ENCODE data around the gene SFXN5. TPM values are rescaled to one million over a fixed set of nuclear protein-coding genes. Genes with fewer than 3 reads are reported as not detected.
"Not testable (repeated sequence)": the region's sequence is repeated elsewhere in the genome, so short reads cannot be mapped to it uniquely, and the experiment has no call there.

The SFXN5 gene, protein sequence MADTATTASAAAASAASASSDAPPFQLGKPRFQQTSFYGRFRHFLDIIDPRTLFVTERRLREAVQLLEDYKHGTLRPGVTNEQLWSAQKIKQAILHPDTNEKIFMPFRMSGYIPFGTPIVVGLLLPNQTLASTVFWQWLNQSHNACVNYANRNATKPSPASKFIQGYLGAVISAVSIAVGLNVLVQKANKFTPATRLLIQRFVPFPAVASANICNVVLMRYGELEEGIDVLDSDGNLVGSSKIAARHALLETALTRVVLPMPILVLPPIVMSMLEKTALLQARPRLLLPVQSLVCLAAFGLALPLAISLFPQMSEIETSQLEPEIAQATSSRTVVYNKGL
- total RNA-seq: 10.1 and 16.7 TPM in 2 replicates

- peak; percentile 89 to 98 for DNase-seq (ENCODE audit: low read depth in 2 of 2)
These were observed at the start of gene SFXN5 for GRCh38 chr2:73071360-73072128. Gene SFXN5 (minus strand): TSS chr2:73071712. CDS start chr2:73071705, 7 bp downstream.

DNA sequence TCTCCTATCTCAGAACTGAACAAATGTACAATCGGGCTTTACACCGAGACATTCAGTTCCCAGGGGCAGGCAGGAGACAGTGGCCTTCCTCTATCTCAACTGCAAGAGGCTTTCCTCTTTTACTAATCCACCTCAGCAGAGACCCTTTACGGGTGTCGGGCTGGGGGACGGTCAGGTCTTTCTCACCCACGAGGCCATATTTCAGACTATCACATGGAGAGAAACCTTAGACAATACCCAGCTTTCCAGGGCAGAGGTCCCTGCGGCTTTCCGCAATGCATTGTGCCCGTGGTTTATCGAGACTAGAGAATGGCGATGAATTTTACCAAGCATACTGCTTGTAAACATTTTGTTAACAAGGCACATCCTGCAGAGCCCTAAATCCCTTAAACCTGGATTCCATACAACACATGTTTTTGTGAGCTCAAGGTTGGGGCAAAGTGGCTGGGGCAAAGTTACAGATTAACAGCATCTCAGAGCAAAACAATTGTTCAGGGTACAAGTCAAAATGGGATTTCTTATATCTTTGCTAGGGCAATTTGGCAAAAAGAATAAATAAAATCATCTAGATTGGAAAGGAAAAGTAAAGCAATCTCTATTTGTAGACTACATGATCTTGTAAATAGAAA is 48.2 kb upstream of the SFXN5 start:
- DNase-seq (ENCODE audit: low read depth in 2 of 2): not testable (repeated sequence)

GRCh38 chr2:73117441-73117840 is 45.9 kb upstream of the SFXN5 start:
- no peak for DNase-seq (ENCODE audit: low read depth in 2 of 2)

DNA sequence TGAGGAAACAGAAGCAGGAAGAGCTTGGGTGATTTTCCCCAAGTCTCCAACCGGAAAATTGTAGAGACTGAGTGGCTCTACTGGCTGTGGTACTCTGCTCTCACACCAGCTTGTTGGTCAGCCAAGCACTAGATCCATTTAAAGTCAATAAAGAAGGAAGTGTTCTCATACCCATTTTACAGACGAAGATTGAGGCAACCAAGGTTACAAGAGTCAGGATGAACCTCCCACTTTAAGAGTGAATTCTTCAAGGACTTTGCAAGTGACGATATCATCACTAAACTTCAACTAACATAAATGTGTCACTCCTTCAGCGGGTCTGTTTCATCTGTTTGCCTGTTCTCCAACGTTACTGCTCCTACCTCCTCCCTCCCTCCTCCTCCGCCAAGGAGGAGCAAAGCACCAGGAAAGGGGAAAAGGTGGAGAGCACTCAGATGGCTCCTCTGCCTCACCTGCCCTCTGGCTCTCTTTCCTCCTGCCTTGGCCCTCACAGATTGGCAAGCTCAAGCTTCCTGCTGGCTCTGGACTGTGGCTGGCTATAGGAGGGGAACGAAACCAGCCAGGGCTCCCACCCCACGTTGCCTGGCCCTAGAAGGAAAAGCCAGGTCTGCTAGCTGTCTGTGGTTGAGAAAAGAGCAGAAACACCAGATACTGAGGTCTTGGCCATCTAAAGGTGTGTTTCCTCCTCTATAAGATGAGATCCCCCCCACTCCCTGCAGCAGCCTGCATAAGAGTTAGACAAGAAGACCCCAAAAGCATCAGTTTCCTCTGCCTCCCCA is 44.9 kb upstream of the SFXN5 start:
- no peak for DNase-seq (ENCODE audit: low read depth in 2 of 2)

GRCh38 chr2:73114273-73114867 is 42.9 kb upstream of the SFXN5 start:
- no peak for DNase-seq (ENCODE audit: low read depth in 2 of 2)

- peak in 1 of 2 donors; percentile 87 for DNase-seq (ENCODE audit: low read depth in 2 of 2)
These were observed 41.7 kb upstream of the SFXN5 start, which contains the start of gene RAB11FIP5 for GRCh38 chr2:73112913-73113854. Gene RAB11FIP5 (minus strand): TSS chr2:73112948. CDS start chr2:73112777, 171 bp downstream.

- peak in 1 of 2 donors; percentile 70 for DNase-seq (ENCODE audit: low read depth in 2 of 2)
These were observed 40.8 kb upstream of the SFXN5 start for GRCh38 chr2:73112026-73112912.

DNA sequence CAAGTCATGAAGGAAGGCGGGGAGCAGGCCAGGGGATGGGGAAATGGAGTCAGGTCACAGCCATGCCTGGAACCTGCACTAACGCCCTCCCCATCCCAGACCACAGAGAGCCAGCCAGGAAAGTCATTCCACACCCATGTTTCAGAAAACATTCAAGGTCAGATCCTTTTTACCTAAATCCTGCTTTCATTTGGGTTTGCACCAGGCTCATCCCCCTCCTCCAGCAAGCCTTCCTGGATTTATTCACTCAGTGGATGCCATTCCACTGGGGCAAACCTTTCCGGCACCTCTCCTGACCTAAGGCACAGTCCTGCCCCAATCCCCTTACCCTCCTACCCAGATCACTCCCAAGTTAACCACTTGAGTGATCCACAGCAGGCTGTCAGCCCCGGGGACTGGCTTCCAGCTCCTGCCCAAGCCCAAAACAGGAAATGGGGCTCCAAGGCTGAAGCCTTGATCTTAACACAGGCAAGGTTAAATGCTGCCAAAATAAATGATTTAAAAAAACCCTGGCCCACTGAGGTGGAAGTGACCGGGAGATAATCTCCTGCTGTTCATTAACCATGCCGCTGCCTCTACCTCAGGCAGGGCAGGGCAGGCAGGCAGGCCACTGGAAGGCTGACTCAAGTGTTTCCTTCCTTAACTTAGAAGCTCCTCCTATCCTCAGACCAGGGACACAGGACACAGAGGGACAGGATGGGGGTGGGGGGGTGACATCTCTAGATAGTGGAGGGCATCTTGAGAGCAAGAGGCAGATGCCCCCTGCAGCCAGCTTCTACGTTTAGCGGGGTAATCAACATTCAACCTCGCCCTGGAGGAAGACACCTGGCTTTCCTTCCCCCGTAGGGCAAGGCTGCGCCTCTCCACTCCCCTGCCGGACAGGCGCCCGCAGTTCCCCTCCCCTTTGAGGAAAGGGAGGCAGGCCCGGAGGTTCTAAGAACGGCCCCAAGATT is 39.8 kb upstream of the SFXN5 start:
- peak; percentile 69 to 73 for DNase-seq (ENCODE audit: low read depth in 2 of 2)

GRCh38 chr2:73110168-73111072 is 38.9 kb upstream of the SFXN5 start:
- no peak for DNase-seq (ENCODE audit: low read depth in 2 of 2)

GRCh38 chr2:73109431-73110167 is 38.1 kb upstream of the SFXN5 start:
- DNase-seq (ENCODE audit: low read depth in 2 of 2): no peak

- no peak for DNase-seq (ENCODE audit: low read depth in 2 of 2)
These were observed 35.9 kb upstream of the SFXN5 start for GRCh38 chr2:73107211-73107926.

GRCh38 chr2:73106791-73107190 is 35.3 kb upstream of the SFXN5 start:
- DNase-seq (ENCODE audit: low read depth in 2 of 2): no peak

GRCh38 chr2:73105511-73105971 is 34.0 kb upstream of the SFXN5 start:
- no peak for DNase-seq (ENCODE audit: low read depth in 2 of 2)

DNA sequence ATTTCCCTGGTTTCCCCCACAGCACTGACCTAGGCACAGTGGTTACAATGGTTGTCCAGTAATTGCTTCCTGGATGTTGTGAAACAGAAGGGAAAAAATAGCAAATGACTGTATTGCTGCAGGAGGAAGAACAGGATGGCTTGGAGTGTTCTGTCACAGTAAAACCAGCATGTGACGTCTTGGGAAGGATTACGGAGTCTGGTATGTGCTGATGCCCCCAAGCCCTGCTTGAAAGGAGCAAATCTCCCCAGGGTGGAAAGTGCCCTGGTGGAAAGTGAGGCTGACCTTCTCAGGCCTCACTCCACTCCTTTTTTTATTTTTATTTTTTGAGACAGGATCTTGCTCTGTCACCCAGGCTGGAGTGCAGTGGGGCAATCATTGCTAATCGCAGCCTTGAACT is 33.4 kb upstream of the SFXN5 start:
- DNase-seq (ENCODE audit: low read depth in 2 of 2): no peak

DNA sequence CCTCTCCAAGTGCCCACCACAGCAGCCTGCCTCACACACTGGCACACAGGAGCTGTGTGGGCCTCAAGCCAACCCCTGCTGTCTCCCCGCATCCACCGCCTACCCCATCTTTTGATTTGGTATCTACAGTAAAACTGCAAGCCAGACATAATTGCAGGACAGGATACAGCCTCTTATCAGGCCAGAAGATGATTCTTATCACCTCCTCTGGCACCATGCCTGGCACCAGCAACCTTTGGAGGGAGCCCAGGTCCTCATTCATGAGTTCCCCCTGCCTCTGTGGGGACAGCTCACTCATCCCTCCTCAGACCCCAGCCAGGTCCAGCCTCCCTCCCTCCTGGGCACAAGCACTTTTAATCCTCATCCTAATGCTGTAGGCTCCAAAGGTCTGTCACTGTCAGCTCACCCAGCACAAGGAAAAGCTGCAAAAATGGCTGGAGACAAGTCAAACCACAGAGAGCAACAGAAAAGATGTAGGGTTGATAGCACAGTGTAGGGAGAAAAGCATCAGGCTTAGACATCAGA is 31.6 kb upstream of the SFXN5 start:
- peak in 1 of 2 donors; percentile 44 for DNase-seq (ENCODE audit: low read depth in 2 of 2)

Measured in dermis microvascular lymphatic vessel endothelial cell (primary cell).